GM21423 (cell line): ENCODE data around the gene STIMATE.

Experiments
- ATAC-seq: cut with Tn5 transposase; IDR thresholded peaks from one replicate; pipeline ENCODE4 v1.9.1; 2021; ENCODE audit warnings: mild to moderate bottlenecking, moderate library complexity; ENCODE audit not compliant: unreplicated experiment

STIMATE gene

GRCh38 chr3:52871761-52872160 is 25.6 kb downstream of the STIMATE start:
- no peak for ATAC-seq

GRCh38 chr3:52870471-52870870 is 26.9 kb downstream of the STIMATE start:
- no peak for ATAC-seq

GRCh38 chr3:52866427-52866826 is 30.9 kb downstream of the STIMATE start:
- no peak for ATAC-seq

GRCh38 chr3:52865994-52866393 is 31.4 kb downstream of the STIMATE start:
- ATAC-seq, result no peak

- no peak for ATAC-seq
Observed at GRCh38 chr3:52860424-52860768, 37.0 kb downstream of the STIMATE start.

- ATAC-seq, result no peak
Observed at GRCh38 chr3:52859686-52860423, 37.5 kb downstream of the STIMATE start.

- ATAC-seq, result no peak
Observed at GRCh38 chr3:52857864-52858263, 39.5 kb downstream of the STIMATE start.

- ATAC-seq, result peak; percentile 18
Observed at GRCh38 chr3:52857133-52857532, 40.2 kb downstream of the STIMATE start.

GRCh38 chr3:52856666-52857065 is 40.7 kb downstream of the STIMATE start:
- peak; percentile 66 for ATAC-seq

- no peak for ATAC-seq
Observed at GRCh38 chr3:52854013-52854412, 43.3 kb downstream of the STIMATE start.

- ATAC-seq, result no peak
Observed at GRCh38 chr3:52852419-52852818, 44.9 kb downstream of the STIMATE start.

- ATAC-seq, result peak; percentile 40
Observed at GRCh38 chr3:52851348-52851747, 46.0 kb downstream of the STIMATE start.

- ATAC-seq, result no peak
Observed at GRCh38 chr3:52849656-52850055, 47.7 kb downstream of the STIMATE start.

- ATAC-seq, result no peak
Observed at GRCh38 chr3:52848617-52849016, 48.7 kb downstream of the STIMATE start.

GRCh38 chr3:52847726-52848125 is 49.6 kb downstream of the STIMATE start:
- no peak for ATAC-seq

- no peak for ATAC-seq
Observed at GRCh38 chr3:52847241-52847640, 50.1 kb downstream of the STIMATE start.

- peak; percentile 47 for ATAC-seq
Observed at GRCh38 chr3:52846432-52846965, 50.8 kb downstream of the STIMATE start.

- no peak for ATAC-seq
Observed at GRCh38 chr3:52845691-52846431, 51.5 kb downstream of the STIMATE start.

GRCh38 chr3:52845157-52845556 is 52.2 kb downstream of the STIMATE start:
- ATAC-seq, result no peak

- no peak for ATAC-seq
Observed at GRCh38 chr3:52844290-52844975, 52.9 kb downstream of the STIMATE start.

- no peak for ATAC-seq
Observed at GRCh38 chr3:52843881-52844280, 53.5 kb downstream of the STIMATE start.
